ENCODE results near the gene IGFBPL1. TPM values are rescaled to one million over a fixed set of nuclear protein-coding genes. Genes with fewer than 3 reads are reported as not detected.

The IGFBPL1 gene
- total RNA-seq, 1 experiment from 2014 or later, result 37.9 TPM

- no peak for DNase-seq
- Mint-ChIP-seq H3K4me3 (no peak overlapping the region), H3K4me1 (peaks cover 14 to 18% of the 10 kb centered on the region in 2 experiments), H3K36me3 (ENCODE audit: insufficient read depth in 1 of 3, low read depth in 3 of 3) (peaks cover 0 to 6% (median 3%) of the 10 kb centered on the region in 3 experiments; a peak in 4 of 7 replicates), H3K27ac (no peak overlapping the region), H3K27me3 (ENCODE audit: low read depth) (peaks cover 8% of the 10 kb centered on the region), H3K9me3 (no peaks in the 10 kb centered on the region; a peak in 1 of 5 replicates)
- Histone ChIP-seq H4K20me1 (ENCODE audit: control insufficient read depth, insufficient read depth, insufficient read length) (no peaks in the 10 kb centered on the region), H2BK12ac (ENCODE audit: insufficient read length, low read depth, low read length) (no peak overlapping the region), H4K5ac (ENCODE audit: insufficient read length, low read depth, low read length) (no peak overlapping the region), H3K79me1 (ENCODE audit: insufficient read depth, low read depth, low read length, poor library complexity, severe bottlenecking) (no peaks in the 10 kb centered on the region), H3T11ph (ENCODE audit: low read length) (no peak overlapping the region), H3K9ac (ENCODE audit: extremely low read depth, insufficient read length, low read length) (no peak overlapping the region), H3K4ac (ENCODE audit: low read depth, low read length) (no peak overlapping the region), H4K91ac (ENCODE audit: insufficient read length, low read depth, low read length) (no peak overlapping the region), H2AK5ac (ENCODE audit: insufficient read length, low read length) (no peak overlapping the region), H3K23me2 (ENCODE audit: insufficient read length, low read depth, low read length, poor library complexity, severe bottlenecking) (no peaks in the 10 kb centered on the region), H2BK5ac (ENCODE audit: insufficient read length, low read length) (no peak overlapping the region), H3K4me2 (ENCODE audit: insufficient read depth, insufficient read length, low read length) (no peak overlapping the region), H2BK20ac (ENCODE audit: low read depth, low read length, poor library complexity, severe bottlenecking) (no peak overlapping the region), H3K23ac (ENCODE audit: insufficient read length, low read depth, low read length) (no peak overlapping the region), H3K27ac (ENCODE audit: insufficient read length, low read depth, low read length) (no peak overlapping the region), H3K9me3 (ENCODE audit: control insufficient read depth, low read depth, low read length) (no peaks in the 10 kb centered on the region), H4K8ac (replicated peaks; ENCODE audit: insufficient read length, low read depth, low read length) (no peak overlapping the region), H3K79me2 (ENCODE audit: insufficient read depth, low read length) (no peaks in the 10 kb centered on the region), H3K18ac (ENCODE audit: insufficient read length, low read depth, low read length) (no peak overlapping the region), H2AFZ (ENCODE audit: low read length) (no peak overlapping the region), H3K4me1 (ENCODE audit: insufficient read depth, low read length) (no peaks in the 10 kb centered on the region), H2BK120ac (ENCODE audit: low read depth, low read length, poor library complexity, severe bottlenecking) (no peak overlapping the region), H3K27me3 (ENCODE audit: insufficient read depth, low read length) (no peaks in the 10 kb centered on the region), H2BK15ac (ENCODE audit: low read depth, low read length) (no peak overlapping the region), H3K14ac (ENCODE audit: insufficient read depth, low read length) (no peak overlapping the region), H3K56ac (ENCODE audit: insufficient read length, low read depth, low read length) (no peak overlapping the region)
- TF ChIP-seq CTCF (conservative IDR thresholded peaks at IDR 0.05), result no peak
- WGBS (ENCODE audit: extremely low coverage, insufficient read length, low lambda C conversion rate), result no CpG with 5 or more reads among the region's 6 CpGs
Observed at GRCh38 chr9:38404314-38404713, 19.9 kb downstream of the IGFBPL1 start.
